GM18858 (cell line): ENCODE data around the gene ELMOD3.
"Not testable (repeated sequence)": the region's sequence is repeated elsewhere in the genome, so short reads cannot be mapped to it uniquely, and the experiment has no call there.

Source experiments
- ATAC-seq: cut with Tn5 transposase; IDR thresholded peaks from one replicate; pipeline ENCODE4 v1.9.1; 2021; ENCODE audit not compliant: unreplicated experiment

Gene ELMOD3

DNA sequence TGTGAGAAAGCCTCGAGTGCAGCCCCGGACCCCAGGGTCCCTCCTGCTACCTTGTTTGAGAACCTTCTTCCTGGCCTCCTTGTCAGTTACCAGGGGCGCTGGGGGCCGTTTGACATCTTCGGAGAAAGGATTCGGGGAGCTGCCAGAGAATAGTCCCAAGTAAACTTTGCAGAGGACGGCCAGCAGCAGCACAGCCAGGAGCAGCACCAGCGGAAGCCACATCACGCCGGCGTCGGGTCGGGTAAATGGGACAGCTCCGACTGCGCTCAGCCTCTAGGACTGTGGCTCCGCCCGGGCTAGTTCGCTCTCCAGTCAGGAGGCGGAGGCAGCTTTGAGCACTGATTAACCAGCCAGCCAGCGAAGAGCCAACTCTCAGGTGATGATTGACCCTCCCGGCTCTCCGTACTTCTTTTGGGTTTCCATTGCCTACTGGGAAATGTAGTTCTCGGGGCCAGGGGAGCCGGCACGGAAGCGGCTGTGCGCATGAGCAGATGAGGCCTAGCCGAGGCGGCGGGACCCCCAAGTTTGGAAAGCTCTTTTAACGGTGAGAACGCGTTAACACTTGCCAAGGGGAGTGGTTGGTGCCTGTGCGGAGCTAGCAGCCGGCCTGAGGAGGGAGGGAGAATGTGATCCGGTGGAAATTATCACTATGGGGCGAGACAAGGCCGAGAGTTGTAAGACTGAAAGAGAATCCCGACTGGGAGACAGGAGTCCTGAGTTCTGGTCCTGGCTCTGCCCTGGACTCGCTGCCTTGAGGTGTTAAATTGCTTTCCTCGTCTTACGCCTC lies at the start of gene ELMOD3, which contains the start of gene RETSAT:
TSS of gene ELMOD3 (plus strand) at position 484 of the 787 bp plus-strand sequence. CDS start 2,430 bp downstream, outside the sequence.
TSS of gene RETSAT (minus strand) at position 243 of the 787 bp plus-strand sequence. CDS start at position 222, 21 bp downstream.
- ATAC-seq: peak; percentile 95

DNA sequence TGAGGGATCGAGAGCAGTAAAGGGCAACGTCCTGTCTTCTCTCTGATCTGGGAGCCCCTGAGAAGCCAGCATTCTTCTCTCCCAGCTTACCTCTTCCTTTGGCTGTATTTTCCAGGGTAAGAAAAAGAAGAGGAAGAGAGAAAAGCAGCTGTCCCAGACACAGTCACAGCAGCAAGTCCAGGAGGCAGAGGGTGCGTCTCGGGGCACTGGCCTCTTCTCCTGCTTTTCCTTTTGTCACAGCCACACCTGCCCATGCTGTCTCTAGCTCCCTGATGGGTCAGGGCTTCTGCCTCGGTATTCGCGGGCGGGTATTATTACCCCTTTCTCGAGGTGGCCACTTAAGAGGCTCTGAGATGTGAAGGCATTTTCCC lies 47.1 kb upstream of the ELMOD3 start:
- no peak for ATAC-seq

DNA sequence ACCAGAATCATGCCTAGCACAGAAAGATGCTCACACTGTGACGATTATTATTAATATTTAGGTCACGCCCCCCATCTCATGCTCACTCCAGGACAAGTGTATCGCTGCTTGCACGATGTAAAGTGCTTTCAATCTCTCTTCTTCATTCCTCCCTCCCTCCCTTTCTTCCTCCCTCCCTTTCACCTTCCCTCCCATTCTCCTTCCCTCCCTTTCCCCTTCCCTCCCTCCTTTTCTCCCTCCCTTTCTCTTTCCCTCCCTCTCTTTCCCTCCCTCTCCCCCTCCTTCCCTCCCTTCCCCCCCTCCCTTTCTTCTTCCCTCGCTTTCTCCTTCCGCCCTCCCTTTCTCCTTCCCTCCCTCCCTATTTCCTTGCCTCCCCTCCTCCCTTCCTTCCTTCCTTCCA lies 46.4 kb upstream of the ELMOD3 start:
- ATAC-seq: no peak

DNA sequence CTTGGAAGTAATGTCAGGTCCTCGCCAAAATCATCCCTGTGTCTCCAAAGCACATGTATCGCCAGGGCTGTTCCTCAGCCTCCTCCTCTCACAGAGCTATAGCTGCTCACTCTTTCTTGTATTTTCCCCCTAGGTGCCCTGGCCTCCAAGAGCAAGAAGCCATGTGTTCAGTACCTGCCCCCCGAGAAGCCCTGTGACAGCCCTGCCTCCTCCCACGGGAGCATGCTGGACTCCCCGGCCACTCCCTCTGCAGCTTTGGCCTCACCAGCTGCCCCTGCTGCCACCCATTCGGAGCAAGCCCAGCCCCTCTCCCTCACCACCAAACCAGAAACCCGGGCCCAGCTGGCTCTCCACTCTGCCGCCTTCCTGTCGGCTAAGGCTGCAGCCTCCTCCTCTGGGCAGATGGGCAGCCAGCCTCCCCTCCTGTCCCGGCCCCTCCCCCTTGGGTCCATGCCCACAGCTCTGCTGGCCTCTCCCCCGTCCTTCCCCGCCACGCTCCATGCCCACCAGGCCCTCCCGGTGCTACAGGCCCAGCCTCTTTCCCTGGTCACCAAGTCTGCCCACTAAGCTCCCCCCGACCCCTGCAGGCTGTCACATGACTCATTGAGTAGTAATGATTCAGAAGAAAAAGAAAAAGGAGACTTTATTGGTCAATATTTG lies 45.5 kb upstream of the ELMOD3 start:
- ATAC-seq: no peak

DNA sequence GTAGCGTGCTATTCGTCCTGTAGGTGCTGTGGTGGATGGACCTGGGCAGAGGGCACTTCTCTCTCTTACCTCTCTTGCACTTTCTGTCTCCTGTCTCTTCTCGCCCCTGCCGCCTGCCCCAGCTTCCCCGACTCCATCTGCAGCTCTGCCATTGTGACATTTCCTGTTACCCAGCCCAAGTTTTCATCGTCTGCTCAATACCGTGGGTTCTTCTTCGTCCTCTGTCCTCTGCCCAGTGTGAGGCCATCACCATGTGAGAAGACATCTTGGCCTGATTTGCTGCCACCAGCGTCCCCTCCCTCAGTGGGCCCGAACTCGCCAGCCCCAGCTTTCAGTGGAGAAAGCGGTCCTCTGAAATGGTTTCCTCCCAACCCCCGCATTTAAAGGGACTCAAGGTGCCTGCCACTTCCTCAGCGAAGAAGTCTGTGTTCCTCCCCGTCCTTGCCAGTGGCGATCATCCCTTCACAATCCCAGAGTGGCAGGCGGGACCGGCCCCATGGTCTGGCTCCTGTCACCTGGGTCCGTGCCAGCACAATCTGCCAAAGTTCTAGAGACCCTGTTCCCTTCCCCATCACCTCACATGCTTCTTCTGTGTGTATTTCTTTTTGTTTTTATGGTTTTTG lies 44.8 kb upstream of the ELMOD3 start:
- ATAC-seq: no peak

DNA sequence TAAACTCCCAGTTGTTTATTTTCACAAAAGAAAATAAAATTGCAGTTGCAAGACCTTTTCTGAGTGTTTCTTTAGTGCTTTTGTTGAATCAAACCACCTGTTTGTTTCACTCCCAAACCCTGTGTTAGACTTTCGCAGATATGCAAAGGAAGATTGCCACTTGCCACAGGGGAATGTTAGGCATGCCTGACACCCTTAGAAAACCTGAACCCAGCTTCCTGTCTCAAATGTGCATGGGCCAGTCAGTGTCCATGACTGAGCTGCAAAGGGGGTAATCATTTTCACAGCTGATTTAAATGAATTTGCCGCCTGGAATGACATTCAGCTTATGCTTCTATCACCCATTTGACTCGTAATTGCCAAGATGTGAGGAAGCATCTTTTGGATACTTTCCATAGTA lies 44.2 kb upstream of the ELMOD3 start:
- ATAC-seq: no peak

DNA sequence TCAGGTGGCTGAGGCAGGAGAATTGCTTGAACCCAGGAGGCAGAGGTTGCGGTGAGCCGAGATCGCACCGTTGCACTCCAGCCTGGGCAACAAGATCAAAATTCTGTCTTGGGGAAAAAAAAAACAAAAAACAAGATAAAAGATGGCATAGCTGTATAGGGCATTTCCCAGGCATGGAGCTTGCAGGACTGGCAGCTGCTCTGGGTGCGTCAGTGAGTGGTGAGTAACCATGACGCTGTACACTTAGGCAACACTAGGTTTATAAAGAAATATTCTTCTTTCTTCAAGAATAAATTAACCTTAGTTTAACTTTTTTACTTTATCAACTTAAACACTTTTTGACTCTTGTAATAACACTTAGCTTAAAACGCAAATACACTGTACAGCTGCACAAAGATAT lies 42.2 kb upstream of the ELMOD3 start:
- ATAC-seq: no peak

DNA sequence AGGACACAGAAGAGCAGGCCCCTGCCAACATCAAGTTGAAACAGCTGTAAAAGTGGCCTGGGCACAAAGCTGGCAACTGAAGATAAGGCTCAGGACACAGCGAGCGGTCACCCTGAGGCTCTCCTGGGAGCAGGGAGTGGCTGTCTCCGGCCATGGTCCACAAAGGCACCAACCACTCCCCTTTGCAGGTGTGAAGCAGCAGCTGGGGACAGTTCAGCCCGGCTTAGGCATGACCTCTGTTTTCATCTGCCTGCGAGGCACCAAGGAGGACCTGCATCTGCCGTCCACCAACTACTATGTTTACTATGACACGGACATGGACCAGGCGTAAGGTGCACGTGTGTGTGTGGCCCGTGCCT lies 39.7 kb upstream of the ELMOD3 start:
- no peak for ATAC-seq

DNA sequence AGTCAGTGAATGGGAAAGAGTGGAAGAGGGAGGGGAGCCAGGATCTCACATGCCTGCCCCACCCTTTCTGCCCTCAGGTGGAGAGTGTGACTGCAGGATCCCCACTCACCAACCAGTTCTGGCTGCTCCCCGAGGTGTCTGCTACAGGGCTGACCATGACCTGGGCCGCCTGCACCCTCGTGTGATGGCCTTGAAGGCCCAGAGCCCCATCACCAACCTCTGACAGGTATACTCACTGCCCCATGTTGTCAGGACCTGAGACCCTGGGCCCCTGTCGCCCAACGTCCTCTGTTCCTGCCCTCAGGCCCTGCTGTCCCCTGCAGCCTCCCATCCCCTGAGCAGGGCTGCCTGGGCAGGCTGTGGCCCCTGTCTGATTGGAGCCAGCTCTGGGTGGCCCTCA lies 38.6 kb upstream of the ELMOD3 start:
- ATAC-seq: not testable (repeated sequence)

DNA sequence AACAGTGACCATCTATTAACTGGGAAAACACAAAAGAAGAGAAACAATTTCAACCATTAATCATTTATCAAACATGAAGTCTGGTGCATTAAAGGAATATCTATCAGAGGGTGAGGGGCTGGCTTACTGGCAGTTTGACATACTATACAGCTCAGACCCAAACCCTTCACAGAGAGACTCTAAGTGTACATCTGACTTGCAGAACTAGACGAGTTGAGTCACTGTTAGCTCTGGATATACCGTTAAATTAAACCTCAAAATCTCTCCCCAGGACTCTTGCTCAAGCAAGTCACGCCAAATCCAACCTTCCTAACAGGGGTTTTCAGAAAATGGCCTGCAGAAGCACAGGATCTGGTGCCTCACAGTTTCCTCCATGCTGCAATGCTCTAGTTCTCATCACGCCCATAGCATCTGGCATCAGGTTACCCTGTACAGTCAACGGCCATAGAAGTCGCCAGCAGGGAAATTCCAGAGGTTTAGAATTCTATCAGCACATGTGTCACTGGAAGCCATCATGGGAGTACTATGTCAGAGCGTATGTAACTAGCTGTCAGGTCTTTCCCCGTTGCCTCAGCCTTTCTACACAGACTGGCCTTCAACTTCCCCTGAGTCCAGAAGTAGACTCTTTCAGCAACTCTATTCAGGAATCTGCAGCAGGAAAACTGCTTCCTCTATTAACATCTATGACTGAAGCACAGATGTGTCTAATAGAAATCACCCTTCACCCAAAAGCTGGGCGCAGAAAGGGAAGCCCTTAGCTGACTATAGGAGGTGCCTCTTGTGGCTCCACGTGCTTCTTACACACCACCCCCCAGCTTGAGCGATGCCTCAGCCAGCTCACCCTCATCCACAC lies 36.1 kb upstream of the ELMOD3 start:
- ATAC-seq: no peak

DNA sequence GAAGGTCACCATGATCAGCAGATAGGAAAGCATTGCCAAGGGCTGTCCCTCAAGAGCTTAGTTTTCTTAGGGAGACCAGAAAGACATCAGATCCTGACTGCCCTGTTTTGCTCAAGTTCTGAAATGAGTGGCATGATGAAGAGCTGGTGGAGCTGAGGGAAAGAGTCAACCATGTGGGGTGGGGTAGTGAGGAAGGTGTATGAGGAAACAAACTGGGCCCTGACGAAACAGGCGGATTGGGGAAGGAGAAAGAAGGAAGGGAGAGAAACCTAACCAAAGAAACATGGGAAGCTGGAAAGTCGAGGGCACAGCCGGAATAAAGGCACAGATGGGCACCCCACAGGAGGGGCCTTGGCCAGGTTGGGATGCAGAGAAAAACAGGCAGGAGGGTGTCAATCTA lies 34.8 kb upstream of the ELMOD3 start:
- no peak for ATAC-seq

DNA sequence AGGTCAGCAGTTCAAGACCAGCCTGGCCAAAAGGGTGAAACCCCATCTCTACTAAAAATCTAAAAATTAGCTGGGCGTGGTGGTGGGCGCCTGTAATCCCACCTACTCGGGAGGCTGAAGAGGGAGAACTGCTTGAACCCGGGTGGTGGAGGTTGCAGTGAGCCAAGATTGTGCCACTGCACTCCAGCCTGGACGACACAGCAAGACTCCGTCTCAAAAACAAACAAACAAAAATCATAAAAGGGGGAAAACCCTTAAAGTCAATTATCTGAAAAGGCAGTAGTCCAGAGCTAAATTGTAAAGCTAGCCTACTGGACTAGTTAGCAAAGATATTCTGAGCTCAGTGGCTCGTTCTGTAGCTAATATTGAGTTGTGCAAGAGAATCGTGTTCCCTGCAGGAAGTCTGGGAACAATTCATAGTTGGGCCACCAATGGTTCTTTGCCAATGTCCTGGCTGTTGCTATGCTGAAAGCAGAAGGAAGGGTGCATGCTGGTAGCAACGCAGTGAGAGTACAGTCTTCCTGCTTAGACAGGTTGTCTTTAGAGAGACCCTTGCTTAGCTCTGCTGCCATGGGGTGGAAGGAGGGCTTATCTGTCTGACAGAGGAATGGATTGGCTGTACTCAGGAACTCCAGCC lies 31.1 kb upstream of the ELMOD3 start:
- ATAC-seq: no peak

DNA sequence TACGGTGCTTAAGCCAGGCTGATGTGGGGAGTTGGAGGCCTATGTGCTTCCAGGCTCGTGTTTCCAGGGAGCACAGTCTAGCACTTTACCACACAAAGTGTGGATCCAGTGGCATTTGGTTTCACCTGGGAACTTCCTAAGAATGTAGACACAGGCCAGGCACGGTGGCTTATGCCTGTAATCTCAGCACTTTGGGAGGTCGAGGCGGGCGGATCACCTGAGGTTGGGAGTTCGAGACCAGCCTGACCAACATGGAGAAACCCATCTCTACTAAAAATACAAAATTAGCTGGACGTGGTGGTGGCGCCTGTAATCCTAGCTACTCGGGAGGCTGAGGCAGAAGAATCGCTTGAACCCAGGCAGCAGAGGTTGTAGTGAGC lies 30.6 kb upstream of the ELMOD3 start:
- ATAC-seq: not testable (repeated sequence)

DNA sequence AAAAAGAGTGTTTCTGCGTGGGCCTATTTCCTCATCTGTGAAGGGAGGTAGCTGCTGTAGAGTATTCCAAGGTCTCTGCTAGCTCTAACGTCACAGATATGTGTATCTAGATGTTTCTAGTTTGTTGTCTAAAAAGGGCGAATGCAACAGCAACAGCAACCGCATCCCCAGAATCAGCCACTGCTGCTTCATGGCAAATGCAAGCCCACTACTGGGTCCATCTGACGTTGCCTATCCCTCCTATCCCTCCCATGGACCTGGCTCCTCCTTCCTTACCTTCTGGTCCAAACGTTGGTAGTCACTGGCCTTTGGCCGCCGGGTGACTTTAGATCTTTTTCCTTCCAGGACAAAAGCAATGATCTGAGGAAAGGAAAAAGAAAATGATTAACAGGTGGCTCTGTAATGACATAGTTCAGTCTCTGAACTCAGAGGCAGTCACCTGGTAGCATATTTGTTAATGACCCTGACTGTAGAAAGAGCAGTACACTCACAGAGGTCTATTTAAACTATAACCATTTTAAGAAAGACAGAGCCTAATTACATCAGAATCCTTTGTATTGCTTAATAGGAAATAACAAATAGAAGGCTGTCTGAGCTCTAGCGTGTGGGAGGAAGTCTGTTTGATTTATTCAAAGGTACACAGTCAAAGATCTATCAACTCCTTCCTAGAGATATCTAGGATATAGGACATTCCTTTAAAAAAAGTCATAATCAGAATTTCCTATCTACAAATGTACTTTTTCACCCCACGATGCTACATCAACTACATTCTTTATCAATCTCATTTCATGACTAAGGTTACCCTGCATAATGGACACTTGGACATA lies 29.7 kb upstream of the ELMOD3 start:
- no peak for ATAC-seq

DNA sequence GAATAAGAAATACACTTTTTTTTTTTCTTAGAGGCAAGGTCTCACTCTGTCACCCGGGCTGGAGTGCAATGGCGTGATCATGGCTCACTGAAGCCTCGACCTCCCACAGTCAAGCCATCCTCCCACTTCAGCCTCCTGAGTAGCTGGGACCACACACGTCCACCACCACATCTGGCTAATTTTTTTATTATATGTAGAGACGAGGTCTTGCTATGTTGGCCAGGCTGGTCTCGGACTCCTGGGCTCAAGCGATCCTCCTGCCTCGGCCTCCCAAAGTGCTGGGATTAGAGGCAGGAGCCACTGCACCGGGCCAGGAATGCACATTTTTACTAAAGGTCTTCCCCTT lies 29.1 kb upstream of the ELMOD3 start:
- ATAC-seq: no peak

DNA sequence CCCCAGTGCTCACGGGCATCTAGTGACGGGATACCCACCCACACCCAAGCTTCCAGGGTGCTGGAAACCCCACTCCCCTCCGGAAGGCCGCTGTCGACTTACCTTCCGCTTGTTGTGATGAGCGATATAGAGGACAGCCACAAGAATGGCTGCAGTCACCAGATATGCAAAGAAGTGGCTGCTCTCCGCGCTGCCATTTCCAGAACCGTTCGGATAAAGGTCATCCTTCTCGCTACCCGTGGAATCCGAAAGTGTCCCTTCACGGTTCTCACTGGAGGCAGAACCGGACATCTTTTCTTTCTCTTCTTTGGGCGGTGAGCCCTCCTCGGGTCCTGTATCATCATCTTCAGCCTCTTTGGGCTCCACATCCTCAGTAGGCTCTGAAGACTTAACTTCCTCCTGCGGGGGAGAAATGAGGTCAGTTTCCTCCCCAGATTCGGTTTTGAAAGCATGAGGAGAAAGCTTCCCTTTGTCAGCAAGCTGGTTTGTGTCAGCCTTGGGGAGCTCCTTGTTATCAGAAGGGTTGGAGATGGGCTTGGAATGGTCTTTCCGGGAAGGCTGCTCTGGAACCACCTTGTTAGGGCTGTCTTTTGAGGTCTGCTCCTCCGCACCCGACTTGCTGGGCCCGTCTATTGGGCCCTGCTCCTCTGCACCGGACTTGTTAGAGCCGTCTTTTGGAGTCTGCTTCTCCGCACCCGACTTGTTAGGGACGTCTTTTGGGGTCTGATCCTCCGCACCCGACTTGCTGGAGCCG lies 28.0 kb upstream of the ELMOD3 start:
- ATAC-seq: peak; percentile 24

DNA sequence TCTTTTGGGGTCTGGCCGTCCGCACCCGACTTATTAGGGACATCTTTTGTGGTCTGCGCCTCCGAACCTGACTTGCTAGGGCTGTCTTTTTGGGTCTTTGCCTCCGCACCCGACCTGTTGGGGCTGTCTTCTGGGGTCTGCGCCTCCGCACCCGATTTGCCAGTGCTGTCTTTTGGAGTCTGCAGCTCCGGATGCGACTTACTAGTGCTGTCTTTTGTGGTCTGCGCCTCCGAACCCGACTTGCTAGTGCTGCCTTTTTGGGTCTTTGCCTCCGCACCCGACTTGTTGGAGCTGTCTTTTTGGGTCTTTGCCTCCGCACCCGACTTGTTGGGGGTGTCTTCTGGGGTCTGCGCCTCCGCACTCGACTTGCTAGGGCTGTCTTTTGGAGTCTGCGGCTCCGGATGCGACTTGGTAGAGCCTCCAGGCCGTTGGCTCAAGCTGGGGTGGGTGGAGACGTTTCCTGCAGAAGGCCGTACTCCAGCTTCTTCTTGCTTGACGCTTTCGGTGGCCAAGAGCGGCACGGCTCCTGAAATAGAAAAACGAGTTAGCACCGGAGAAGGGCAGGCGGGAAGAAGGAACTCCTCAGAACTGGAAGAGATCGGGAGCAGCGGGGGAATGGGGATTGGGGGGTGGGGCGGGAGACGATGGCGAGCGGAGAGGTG lies 27.3 kb upstream of the ELMOD3 start:
- ATAC-seq: no peak

DNA sequence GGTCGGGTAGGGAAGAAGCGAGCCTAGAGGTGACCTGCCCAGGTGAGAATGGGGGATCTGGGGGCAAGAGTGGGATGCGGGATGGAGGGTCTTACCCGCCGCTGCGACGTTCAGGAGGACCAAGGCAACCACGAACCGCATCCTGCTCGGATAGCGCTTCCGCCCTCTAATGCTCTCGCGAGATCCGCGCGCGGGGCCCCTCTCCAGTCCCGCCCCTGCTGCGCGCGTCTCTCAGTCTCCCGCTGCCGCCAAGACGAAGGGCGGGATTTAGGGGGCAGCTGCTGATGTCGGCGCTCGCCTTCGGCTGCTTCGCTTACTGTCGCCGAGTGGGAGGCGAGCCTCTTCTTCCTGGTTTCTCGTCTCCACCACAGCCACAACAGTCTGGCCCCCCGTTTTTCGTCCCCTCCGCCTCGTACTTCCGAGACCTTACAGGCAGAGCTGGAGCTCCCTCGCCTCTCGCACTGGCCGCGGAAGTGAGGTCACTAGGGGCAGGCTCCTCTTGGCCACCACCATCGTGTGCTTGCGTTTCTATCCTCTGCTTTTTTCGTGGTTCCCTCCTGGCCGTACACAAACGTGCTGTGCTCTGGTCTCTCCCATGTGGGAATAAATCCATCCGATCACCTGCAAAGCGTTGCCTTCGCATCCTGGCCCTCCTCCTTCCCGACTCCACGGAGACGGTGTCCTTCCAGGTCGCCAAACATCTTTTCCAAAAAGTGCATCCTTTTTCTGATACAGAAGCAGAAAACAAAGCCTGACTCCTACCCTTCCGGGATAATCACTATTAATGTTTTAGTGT lies 26.5 kb upstream of the ELMOD3 start, which contains the start of gene TGOLN2:
TSS of gene TGOLN2 (minus strand) at position 168 of the 796 bp plus-strand sequence. CDS start at position 141, 27 bp downstream.
- peak; percentile 83 for ATAC-seq
